Neural progenitor cell (in vitro differentiated cells): Measurements from ENCODE around the gene OR7C1.

Source experiments
- EZH2phosphoT487 ChIP-seq: fragments of 200-600 bp; sonication (generic); IDR thresholded peaks from 2 replicates; pipeline ENCODE4 v1.6.1; 2017; ENCODE audit warnings: antibody characterized with exemption
- TF ChIP-seq, protein P1 (sequence below): fragments of 200-600 bp; sonication (generic); IDR thresholded peaks from 2 replicates; pipeline ENCODE4 v1.5.1; 2017; ENCODE audit warnings: antibody characterized with exemption, mild to moderate bottlenecking

DNA sequence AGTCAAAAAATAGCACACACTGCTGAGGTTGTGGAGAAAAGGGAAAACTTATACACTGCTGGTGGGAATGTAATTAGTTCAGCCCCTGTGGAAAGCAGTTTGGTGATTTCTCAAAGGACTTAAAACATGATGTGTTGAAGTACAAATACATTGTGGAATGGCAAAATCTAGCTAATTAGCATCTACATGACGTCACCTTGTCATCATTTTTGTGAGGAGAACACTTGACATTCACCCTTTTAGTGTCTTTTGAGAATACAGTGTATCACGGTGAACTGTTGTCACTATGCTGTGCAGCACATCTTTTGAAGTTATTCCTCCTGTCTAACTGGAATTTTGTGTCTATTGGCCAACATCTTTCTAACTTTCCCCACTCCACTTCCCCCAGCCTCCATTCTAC is 8.2 kb upstream of the OR7C1 start:
- TF ChIP-seq, protein P1, sequence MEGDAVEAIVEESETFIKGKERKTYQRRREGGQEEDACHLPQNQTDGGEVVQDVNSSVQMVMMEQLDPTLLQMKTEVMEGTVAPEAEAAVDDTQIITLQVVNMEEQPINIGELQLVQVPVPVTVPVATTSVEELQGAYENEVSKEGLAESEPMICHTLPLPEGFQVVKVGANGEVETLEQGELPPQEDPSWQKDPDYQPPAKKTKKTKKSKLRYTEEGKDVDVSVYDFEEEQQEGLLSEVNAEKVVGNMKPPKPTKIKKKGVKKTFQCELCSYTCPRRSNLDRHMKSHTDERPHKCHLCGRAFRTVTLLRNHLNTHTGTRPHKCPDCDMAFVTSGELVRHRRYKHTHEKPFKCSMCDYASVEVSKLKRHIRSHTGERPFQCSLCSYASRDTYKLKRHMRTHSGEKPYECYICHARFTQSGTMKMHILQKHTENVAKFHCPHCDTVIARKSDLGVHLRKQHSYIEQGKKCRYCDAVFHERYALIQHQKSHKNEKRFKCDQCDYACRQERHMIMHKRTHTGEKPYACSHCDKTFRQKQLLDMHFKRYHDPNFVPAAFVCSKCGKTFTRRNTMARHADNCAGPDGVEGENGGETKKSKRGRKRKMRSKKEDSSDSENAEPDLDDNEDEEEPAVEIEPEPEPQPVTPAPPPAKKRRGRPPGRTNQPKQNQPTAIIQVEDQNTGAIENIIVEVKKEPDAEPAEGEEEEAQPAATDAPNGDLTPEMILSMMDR: no peak
- TF ChIP-seq EZH2phosphoT487: no peak
